Measurements from ENCODE around the gene CDT1. TPM values are rescaled to one million over a fixed set of nuclear protein-coding genes. Genes with fewer than 3 reads are reported as not detected.
A peak's percentile ranks its signal among the peaks of the same experiment; 100 is the strongest.

The CDT1 gene
- total RNA-seq, 1 experiment from 2014 or later, result 74.1 TPM

- Histone ChIP-seq H3K4me2 (ENCODE audit: insufficient read depth, insufficient read length, low read length) (no peak overlapping the region), H4K20me1 (ENCODE audit: control insufficient read depth, insufficient read depth, insufficient read length) (no peaks in the 10 kb centered on the region), H2BK120ac (ENCODE audit: low read depth, low read length, poor library complexity, severe bottlenecking) (no peak overlapping the region), H2BK20ac (ENCODE audit: low read depth, low read length, poor library complexity, severe bottlenecking) (no peak overlapping the region), H3K27ac (ENCODE audit: insufficient read length, low read depth, low read length) (no peak overlapping the region), H3K23me2 (ENCODE audit: insufficient read length, low read depth, low read length, poor library complexity, severe bottlenecking) (no peaks in the 10 kb centered on the region), H3T11ph (ENCODE audit: low read length) (no peak overlapping the region), H4K91ac (ENCODE audit: insufficient read length, low read depth, low read length) (no peak overlapping the region), H3K4me1 (ENCODE audit: insufficient read depth, low read length) (peaks cover 5% of the 10 kb centered on the region; the same call in 1 of the 2 replicates), H3K79me2 (ENCODE audit: insufficient read depth, low read length) (no peaks in the 10 kb centered on the region; the same call in 1 of the 2 replicates), H3K9ac (ENCODE audit: extremely low read depth, insufficient read length, low read length) (no peak overlapping the region), H3K56ac (ENCODE audit: insufficient read length, low read depth, low read length) (no peak overlapping the region), H3K27me3 (ENCODE audit: insufficient read depth, low read length) (no peaks in the 10 kb centered on the region), H3K23ac (ENCODE audit: insufficient read length, low read depth, low read length) (no peak overlapping the region), H4K8ac (replicated peaks; ENCODE audit: insufficient read length, low read depth, low read length) (no peak overlapping the region), H4K5ac (ENCODE audit: insufficient read length, low read depth, low read length) (no peak overlapping the region), H3K4ac (ENCODE audit: low read depth, low read length) (no peak overlapping the region), H3K18ac (ENCODE audit: insufficient read length, low read depth, low read length) (no peak overlapping the region), H3K14ac (ENCODE audit: insufficient read depth, low read length) (peak overlapping the region; percentile 26; the same call in 1 of the 2 replicates), H2AFZ (ENCODE audit: low read length) (no peak overlapping the region), H2BK12ac (ENCODE audit: insufficient read length, low read depth, low read length) (no peak overlapping the region), H3K79me1 (ENCODE audit: insufficient read depth, low read depth, low read length, poor library complexity, severe bottlenecking) (no peaks in the 10 kb centered on the region), H2BK5ac (ENCODE audit: insufficient read length, low read length) (no peak overlapping the region), H2AK5ac (ENCODE audit: insufficient read length, low read length) (no peak overlapping the region), H3K9me3 (ENCODE audit: control insufficient read depth, low read depth, low read length) (no peaks in the 10 kb centered on the region), H2BK15ac (ENCODE audit: low read depth, low read length) (no peak overlapping the region)
- Mint-ChIP-seq H3K4me3 (no peak overlapping the region), H3K9me3 (no peaks in the 10 kb centered on the region), H3K4me1 (peaks cover 33 to 60% of the 10 kb centered on the region in 2 experiments), H3K36me3 (ENCODE audit: insufficient read depth in 1 of 3, low read depth in 3 of 3) (no peaks in the 10 kb centered on the region), H3K27me3 (ENCODE audit: low read depth) (no peaks in the 10 kb centered on the region), H3K27ac (no peak overlapping the region)
- no peak for DNase-seq
- WGBS (ENCODE audit: extremely low coverage, insufficient read length, low lambda C conversion rate), result no CpG with 5 or more reads among the region's 24 CpGs
- no peak for TF ChIP-seq CTCF (conservative IDR thresholded peaks at IDR 0.05)
These were observed 35.4 kb upstream of the CDT1 start for GRCh38 chr16:88768071-88768783.

All from H9 (cell line).